Endothelial cell of umbilical vein (primary cell): ENCODE data around the gene VGLL3. TPM values are rescaled to one million over a fixed set of nuclear protein-coding genes. Genes with fewer than 3 reads are reported as not detected.

Source experiments
- BruUV-seq: library from RNA; stranded (reverse); fragments of 400-500 nt; replicated peaks from 2 replicates; lab custom pipeline; 2021; lab: Mats Ljungman, UMichigan
- CTCF ChIA-PET: fragments of 300-600, 350-600 bp; sonication (Branson Sonifier 250); formaldehyde crosslinking; loops from one replicate; lab custom pipeline; 2021; ENCODE audit warnings: antibody characterized with exemption, inconsistent platforms; lab: Charles Lee
- POLR2A ChIA-PET: fragments of 300-600, 350-600 bp; sonication (Branson Sonifier 250); formaldehyde crosslinking; loops from one replicate; lab custom pipeline; 2021; ENCODE audit warnings: antibody characterized with exemption, inconsistent platforms; lab: Charles Lee
- DNase-seq: peaks from one replicate; pipeline ENCODE4 v3.0.0-alpha.2; 2011; ENCODE audit warnings: low read depth, low spot score
- FAIRE-seq: peaks from 2 replicates; lab custom pipeline; 2011; peaks lifted over from hg19 to GRCh38; lab: Jason Lieb, UNC
- H2AFZ ChIP-seq: 2 replicates; pipeline ENCODE4 v1.6.0; 2012; ENCODE audit warnings: low read depth, low read length, control low read depth, inconsistent platforms
- H3K27ac ChIP-seq: 2 replicates; pipeline ENCODE4 v1.5.1; 2011; ENCODE audit warnings: low read depth, mild to moderate bottlenecking, control low read depth, low read length, moderate library complexity; ENCODE audit not compliant: insufficient read depth
- H3K27me3 ChIP-seq, 2 experiments: 2 replicates each; pipeline versions ENCODE4 v1.6.0 to v1.6.1; 2011; ENCODE audit warnings: low read length in 2 of 2, mixed read lengths in 1 of 2; ENCODE audit not compliant: control insufficient read depth in 2 of 2, insufficient read depth in 2 of 2
- H3K36me3 ChIP-seq, 2 experiments: 2 replicates in 1 of 2; 3 replicates in 1 of 2; pipeline ENCODE4 v1.5.1; 2011; ENCODE audit warnings: low read length in 2 of 2, mild to moderate bottlenecking in 1 of 2, moderate library complexity in 1 of 2; ENCODE audit not compliant: control insufficient read depth in 2 of 2, insufficient read depth in 2 of 2; ENCODE audit errors: extremely low read depth in 1 of 2
- H3K4me1 ChIP-seq: 3 replicates; pipeline ENCODE4 v1.5.1; 2011; ENCODE audit warnings: mild to moderate bottlenecking, low read length; ENCODE audit not compliant: control insufficient read depth, insufficient read depth; ENCODE audit errors: extremely low read depth
- H3K4me2 ChIP-seq: 2 replicates; pipeline ENCODE4 v1.6.1; 2011; ENCODE audit warnings: low read length, control low read depth, mixed read lengths; ENCODE audit not compliant: insufficient read depth
- H3K4me3 ChIP-seq, 3 experiments: fragments of 200-600 bp in 1 of 3; sonication (generic), shearing (Covaris generic) in 1 of 3; replicated peaks in 1 of 3; 2 replicates each; pipeline ENCODE4 v1.5.1; 2011 to 2016; ENCODE audit warnings: control low read depth in 3 of 3, low read length in 3 of 3, mild to moderate bottlenecking in 2 of 3, inconsistent platforms in 1 of 3, low read depth in 1 of 3, moderate library complexity in 1 of 3; ENCODE audit not compliant: insufficient read depth in 1 of 3
- H3K79me2 ChIP-seq: 2 replicates; pipeline ENCODE4 v1.6.0; 2012; ENCODE audit warnings: low read length, inconsistent platforms; ENCODE audit not compliant: control insufficient read depth, insufficient read depth
- H3K9ac ChIP-seq: replicated peaks from 2 replicates; pipeline ENCODE3; 2011; ENCODE audit warnings: low read length, control low read depth; ENCODE audit not compliant: insufficient read depth; ENCODE audit errors: extremely low read depth
- H3K9me1 ChIP-seq: replicated peaks from 3 replicates; pipeline ENCODE4 v1.6.0; 2011; ENCODE audit warnings: mild to moderate bottlenecking, low read length; ENCODE audit not compliant: control insufficient read depth, insufficient read depth; ENCODE audit errors: extremely low read depth
- H3K9me3 ChIP-seq: replicated peaks from 2 replicates; pipeline ENCODE4 v1.5.1; 2012; ENCODE audit warnings: low read length, inconsistent platforms; ENCODE audit not compliant: control insufficient read depth, insufficient read depth
- H4K20me1 ChIP-seq: replicated peaks from 2 replicates; pipeline ENCODE3; 2011; ENCODE audit warnings: mild to moderate bottlenecking, low read length; ENCODE audit not compliant: control insufficient read depth, insufficient read depth; ENCODE audit errors: extremely low read depth
- EZH2 ChIP-seq: IDR thresholded peaks from 2 replicates; pipeline ENCODE4 v1.6.1; 2012; ENCODE audit warnings: borderline replicate concordance, low read depth, mild to moderate bottlenecking, moderate library complexity, low read length, inconsistent platforms; ENCODE audit not compliant: severe bottlenecking
- FOS ChIP-seq: IDR thresholded peaks from 2 replicates; pipeline ENCODE4 v1.6.1; 2011; ENCODE audit warnings: mild to moderate bottlenecking, low read length, moderate library complexity, borderline replicate concordance; ENCODE audit not compliant: insufficient read depth
- GATA2 ChIP-seq: IDR thresholded peaks from 2 replicates; pipeline ENCODE4 v1.7.0; 2011; ENCODE audit warnings: low read depth, mild to moderate bottlenecking, moderate library complexity, mixed read lengths, low read length; ENCODE audit not compliant: insufficient read length, insufficient read depth
- JUN ChIP-seq: IDR thresholded peaks from 2 replicates; pipeline ENCODE4 v1.6.1; 2011; ENCODE audit warnings: borderline replicate concordance, low read depth; ENCODE audit not compliant: insufficient read length, insufficient read depth
- MYC ChIP-seq: IDR thresholded peaks from one replicate; pipeline ENCODE4 v1.6.1; 2011; ENCODE audit warnings: mild to moderate bottlenecking, low read depth, low read length
- POLR2A ChIP-seq: IDR thresholded peaks from 2 replicates; pipeline ENCODE4 v1.6.1; 2012; ENCODE audit warnings: low read depth, mild to moderate bottlenecking, control low read depth, low read length
- POLR2AphosphoS5 ChIP-seq: IDR thresholded peaks from 2 replicates; pipeline ENCODE4 v1.6.1; 2012; ENCODE audit warnings: low read depth, mild to moderate bottlenecking, control low read depth, low read length, moderate library complexity; ENCODE audit not compliant: insufficient read depth
- dilution Hi-C: fragments of 300-500 bp; cut with MboI; formaldehyde crosslinking; loops from one replicate; pipeline ENCODE4 v1.15.0; 2019; ENCODE audit warnings: low sequenced_read_pairs; ENCODE audit not compliant: extremely low pct_ligation_motif_present
- intact Hi-C: fragments of 100-400 bp; cut with micrococcal nuclease; formaldehyde crosslinking; loops from one replicate; pipeline ENCODE4 v1.10.0; 2022
- polyA plus RNA-seq, 4 experiments: library from polyadenylated mRNA; depleted of rRNA in 3 of 4; stranded (reverse) in 3 of 4; unstranded in 1 of 4; fragments of >200 nt; gene quantifications; 2 replicates each; pipeline versions ENCODE4 v1.2.1 to v1.2.3, GENCODE V29; 2011 to 2012; ENCODE audit warnings: missing spikeins in 1 of 4
- total RNA-seq: library from RNA; stranded (reverse); gene quantifications from 2 replicates; pipeline ENCODE4 v1.2.3, GENCODE V29; 2021
- TF ChIP-seq, protein P1 (sequence below), 2 donors: IDR thresholded peaks; 1 replicate in 1 of 2; 2 replicates in 1 of 2; pipeline ENCODE4 v1.5.1; 2011; ENCODE audit warnings: low read length in 2 of 2, mild to moderate bottlenecking in 2 of 2, moderate library complexity in 2 of 2, control low read depth in 1 of 2, inconsistent platforms in 1 of 2, low read depth in 1 of 2; ENCODE audit not compliant: insufficient read depth in 1 of 2; ENCODE audit errors: extremely low read depth in 1 of 2
- TF ChIP-seq, protein P2 (sequence below): IDR thresholded peaks from 2 replicates; pipeline ENCODE4 v1.6.1; 2011; ENCODE audit not compliant: insufficient read depth, insufficient read length

The VGLL3 gene
- total and polyA plus RNA-seq, 2 donors (not counting 3 experiments of a cell fraction or from before 2014, with no cell fraction given) = 4.2 to 12.0 TPM

DNA sequence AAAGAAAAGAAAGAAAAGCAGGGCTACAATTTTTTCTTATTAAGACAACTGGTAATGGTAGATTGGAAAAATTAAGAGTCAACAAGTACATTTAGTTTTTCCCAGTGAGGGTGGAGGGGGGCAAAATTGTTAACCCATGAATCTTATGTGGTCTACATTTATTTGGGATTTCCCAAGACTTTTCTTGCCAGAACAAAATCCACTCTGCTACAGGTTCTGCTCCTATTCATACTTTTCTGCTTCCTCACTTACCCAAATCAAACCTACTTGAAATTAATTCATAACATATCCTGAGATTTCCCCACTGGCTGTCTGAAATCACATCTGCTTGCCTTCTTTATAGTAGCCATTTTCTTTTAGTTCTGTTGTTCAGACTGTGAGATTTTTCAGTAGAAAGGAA is 41.1 kb downstream of the VGLL3 start:
- H3K27ac ChIP-seq = no peak overlapping the region
- CTCF ChIA-PET = no interaction called here

More for the DNA sequence above, 41.1 kb downstream of the VGLL3 start:
- Histone ChIP-seq H3K4me2 (no peak overlapping the region), H3K9me1 (no peaks in the 10 kb centered on the region), H3K36me3 (no peaks in the 10 kb centered on the region), H3K27me3 (no peaks in the 10 kb centered on the region), H3K9ac (no peak overlapping the region), H2AFZ (no peak overlapping the region), H3K9me3 (no peaks in the 10 kb centered on the region), H3K4me3 (no peak overlapping the region), H3K4me1 (no peaks in the 10 kb centered on the region), H3K79me2 (no peaks in the 10 kb centered on the region), H4K20me1 (no peaks in the 10 kb centered on the region)
- dilution Hi-C loops = no loop called here
- no peak for DNase-seq
- BruUV-seq = no TSS peak
- TF ChIP-seq POLR2AphosphoS5 = no peak
- TF ChIP-seq, protein P1, sequence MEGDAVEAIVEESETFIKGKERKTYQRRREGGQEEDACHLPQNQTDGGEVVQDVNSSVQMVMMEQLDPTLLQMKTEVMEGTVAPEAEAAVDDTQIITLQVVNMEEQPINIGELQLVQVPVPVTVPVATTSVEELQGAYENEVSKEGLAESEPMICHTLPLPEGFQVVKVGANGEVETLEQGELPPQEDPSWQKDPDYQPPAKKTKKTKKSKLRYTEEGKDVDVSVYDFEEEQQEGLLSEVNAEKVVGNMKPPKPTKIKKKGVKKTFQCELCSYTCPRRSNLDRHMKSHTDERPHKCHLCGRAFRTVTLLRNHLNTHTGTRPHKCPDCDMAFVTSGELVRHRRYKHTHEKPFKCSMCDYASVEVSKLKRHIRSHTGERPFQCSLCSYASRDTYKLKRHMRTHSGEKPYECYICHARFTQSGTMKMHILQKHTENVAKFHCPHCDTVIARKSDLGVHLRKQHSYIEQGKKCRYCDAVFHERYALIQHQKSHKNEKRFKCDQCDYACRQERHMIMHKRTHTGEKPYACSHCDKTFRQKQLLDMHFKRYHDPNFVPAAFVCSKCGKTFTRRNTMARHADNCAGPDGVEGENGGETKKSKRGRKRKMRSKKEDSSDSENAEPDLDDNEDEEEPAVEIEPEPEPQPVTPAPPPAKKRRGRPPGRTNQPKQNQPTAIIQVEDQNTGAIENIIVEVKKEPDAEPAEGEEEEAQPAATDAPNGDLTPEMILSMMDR (IDR thresholded peaks at IDR 0.05; ENCODE audit: extremely low read depth in 1 of 2, insufficient read depth in 1 of 2, low read depth in 1 of 2, low read length in 2 of 2) = no peak
- TF ChIP-seq EZH2 = no peak
- no peak for TF ChIP-seq POLR2A
- no peak for TF ChIP-seq GATA2
- no peak for TF ChIP-seq FOS
- TF ChIP-seq, protein P2, sequence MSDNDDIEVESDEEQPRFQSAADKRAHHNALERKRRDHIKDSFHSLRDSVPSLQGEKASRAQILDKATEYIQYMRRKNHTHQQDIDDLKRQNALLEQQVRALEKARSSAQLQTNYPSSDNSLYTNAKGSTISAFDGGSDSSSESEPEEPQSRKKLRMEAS = no peak
- no peak for TF ChIP-seq JUN
- TF ChIP-seq MYC = no peak
- POLR2A ChIA-PET = no interaction called here
- no peak for FAIRE-seq
- intact Hi-C loops = no loop called here
